ENCODE measurements around the gene RIC1. TPM values are rescaled to one million over a fixed set of nuclear protein-coding genes. Genes with fewer than 3 reads are reported as not detected.
"Not testable (repeated sequence)": the region's sequence is repeated elsewhere in the genome, so short reads cannot be mapped to it uniquely, and the experiment has no call there.

RIC1 gene
- total and polyA plus RNA-seq, 3 experiments from 2014 or later, result 6.3 to 15.0 (median 13.2) TPM

DNA sequence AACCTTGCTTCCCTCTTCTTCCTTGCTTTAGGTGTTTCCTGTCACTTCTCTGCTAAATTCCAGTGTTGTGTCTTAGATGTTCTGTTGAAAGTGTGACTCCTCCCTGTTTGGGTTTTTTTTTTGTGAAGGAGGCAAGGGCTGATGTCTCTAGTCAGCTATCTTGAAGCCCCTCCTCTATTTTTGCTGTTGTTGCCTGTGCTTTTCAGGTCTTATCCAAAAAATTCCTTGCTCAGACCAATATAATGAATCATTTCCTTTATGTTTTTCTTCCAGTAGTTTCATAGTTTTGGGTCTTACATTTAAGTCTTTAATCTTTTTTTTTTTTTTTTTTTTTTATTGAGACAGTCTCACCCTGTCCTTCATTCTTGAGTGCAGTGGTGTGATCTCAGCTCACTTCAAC is 22.3 kb downstream of the RIC1 start:
- ChIA-PET CTCF (no interaction called here), POLR2A (no interaction called here)
- Histone ChIP-seq H3K27me3 (ENCODE audit: insufficient read depth, low read length, poor library complexity, severe bottlenecking) (no peaks in the 10 kb centered on the region), H3K4me1 (ENCODE audit: insufficient read depth, low read length) (no peaks in the 10 kb centered on the region), H3K27ac (ENCODE audit: low read depth, low read length) (no peak overlapping the region), H3K4me3 (ENCODE audit: low read length) (no peak overlapping the region), H3K9me3 (ENCODE audit: low read length) (peaks cover 31% of the 10 kb centered on the region), H3K36me3 (ENCODE audit: insufficient read depth, low read length) (no peaks in the 10 kb centered on the region)
- H3K27ac Mint-ChIP-seq, result peak overlapping the region in 1 of 8 donors; percentile 77
- no peak for DNase-seq
- H3K4me3 Mint-ChIP-seq, result no peak overlapping the region
- peaks cover 20 to 75% (median 46%) of the 10 kb centered on the region in 3 donors for H3K36me3 Mint-ChIP-seq
- no peaks in the 10 kb centered on the region for H3K27me3 Mint-ChIP-seq
- H3K4me1 Mint-ChIP-seq, result peaks cover 24 to 56% (median 45%) of the 10 kb centered on the region in 3 donors
- H3K9me3 Mint-ChIP-seq, result peaks cover 45 to 70% (median 60%) of the 10 kb centered on the region in 5 donors

DNA sequence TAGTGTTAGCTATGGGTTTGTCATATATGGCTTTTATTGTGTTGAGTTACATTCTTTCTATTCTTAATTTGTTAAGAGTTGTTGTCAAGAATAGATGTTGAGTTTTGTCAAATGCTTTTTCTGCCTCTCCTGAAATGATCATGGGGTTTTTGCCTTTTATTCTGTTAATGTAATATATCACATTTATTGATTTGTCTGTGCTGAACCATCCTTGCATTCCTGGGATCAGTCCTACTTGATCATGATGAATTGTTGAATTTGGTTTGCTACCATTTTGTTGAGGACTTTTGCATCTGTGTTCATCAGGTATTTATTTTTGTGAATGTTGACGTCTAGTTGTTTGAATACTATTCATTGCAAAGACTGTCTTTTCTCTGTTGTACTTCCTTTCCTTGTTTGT is 23.9 kb downstream of the RIC1 start:
- CTCF ChIA-PET, result no interaction called here
- peaks cover 22 to 68% (median 46%) of the 10 kb centered on the region in 3 donors for H3K36me3 Mint-ChIP-seq
- no peak for DNase-seq

DNA sequence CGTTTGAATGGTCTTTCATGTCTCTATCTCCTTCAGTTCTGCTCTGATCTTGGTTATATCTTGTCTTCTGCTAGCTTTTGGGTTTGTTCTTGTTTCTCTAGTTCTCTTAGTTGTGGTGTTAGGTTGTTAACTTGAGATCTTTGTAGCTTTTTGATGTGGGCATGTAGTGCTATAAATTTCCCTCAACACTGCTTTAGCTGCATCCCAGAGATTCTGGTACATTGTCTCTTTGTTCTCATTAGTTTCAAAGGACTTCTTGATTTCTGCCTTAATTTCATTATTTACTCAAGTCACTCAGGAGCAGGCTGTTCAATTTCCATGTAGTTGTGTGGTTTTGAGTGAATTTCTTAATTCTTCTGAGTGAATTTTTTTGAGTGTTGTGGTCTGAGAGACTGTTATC is 33.9 kb downstream of the RIC1 start:
- POLR2A ChIA-PET; CTCF ChIA-PET; H3K4me3 ChIP-seq (ENCODE audit: low read length); H3K9me3 ChIP-seq (ENCODE audit: low read length); H3K27ac ChIP-seq (ENCODE audit: low read depth, low read length); H3K36me3 ChIP-seq (ENCODE audit: insufficient read depth, low read length); H3K27me3 ChIP-seq (ENCODE audit: insufficient read depth, low read length, poor library complexity, severe bottlenecking); DNase-seq; H3K27me3 Mint-ChIP-seq: not testable (repeated sequence)
- Mint-ChIP-seq H3K4me1 (peaks cover 50 to 71% (median 51%) of the 10 kb centered on the region in 3 donors), H3K9me3 (peaks cover 21 to 45% (median 26%) of the 10 kb centered on the region in 5 donors), H3K27ac (peak overlapping the region in 1 of 8 donors; percentile 18), H3K4me3 (peak overlapping the region in 1 of 7 donors; percentile 3), H3K36me3 (peaks cover 24 to 69% (median 60%) of the 10 kb centered on the region in 3 donors)
- peaks cover 13% of the 10 kb centered on the region for H3K4me1 ChIP-seq (ENCODE audit: insufficient read depth, low read length)

More for the DNA sequence above, 23.9 kb downstream of the RIC1 start:
- Histone ChIP-seq H3K36me3 (ENCODE audit: insufficient read depth, low read length) (peaks cover 4% of the 10 kb centered on the region), H3K9me3 (ENCODE audit: low read length) (peaks cover 31% of the 10 kb centered on the region), H3K27me3 (ENCODE audit: insufficient read depth, low read length, poor library complexity, severe bottlenecking) (no peaks in the 10 kb centered on the region), H3K27ac (ENCODE audit: low read depth, low read length) (no peak overlapping the region), H3K4me3 (ENCODE audit: low read length) (no peak overlapping the region), H3K4me1 (ENCODE audit: insufficient read depth, low read length) (no peaks in the 10 kb centered on the region)
- H3K27ac Mint-ChIP-seq, result no peak overlapping the region
- no peak overlapping the region for H3K4me3 Mint-ChIP-seq
- POLR2A ChIA-PET, result no interaction called here
- peaks cover 25 to 52% (median 43%) of the 10 kb centered on the region in 3 donors for H3K4me1 Mint-ChIP-seq
- no peaks in the 10 kb centered on the region for H3K27me3 Mint-ChIP-seq
- peaks cover 34 to 61% (median 53%) of the 10 kb centered on the region in 5 donors for H3K9me3 Mint-ChIP-seq

DNA sequence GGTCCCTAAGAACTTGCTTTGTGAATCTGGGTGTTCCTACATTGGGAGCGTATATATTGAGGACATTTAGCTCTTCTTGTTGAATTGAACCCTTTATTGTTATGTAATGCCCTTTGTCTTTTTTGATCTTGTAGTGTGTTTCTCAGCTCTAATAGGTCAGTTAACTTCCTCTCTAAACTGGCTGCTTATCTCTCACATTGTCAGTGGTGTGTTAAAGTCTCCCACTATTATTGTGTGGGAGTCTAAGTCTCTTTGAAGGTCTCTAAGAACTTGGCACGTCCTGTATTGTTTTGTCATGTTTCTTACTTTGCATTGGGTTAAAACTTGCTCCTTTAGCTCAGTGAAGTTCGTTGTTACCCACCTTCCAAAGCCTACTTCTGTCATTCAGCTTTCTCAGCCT is 36.2 kb downstream of the RIC1 start:
- peaks cover 13% of the 10 kb centered on the region for H3K4me1 ChIP-seq (ENCODE audit: insufficient read depth, low read length)
- peaks cover 6% of the 10 kb centered on the region for H3K9me3 ChIP-seq (ENCODE audit: low read length)
- no peaks in the 10 kb centered on the region for H3K27me3 ChIP-seq (ENCODE audit: insufficient read depth, low read length, poor library complexity, severe bottlenecking)
- CTCF ChIA-PET, result no interaction called here
- Mint-ChIP-seq H3K27ac (peak overlapping the region in 2 of 8 donors; percentile 24 to 59), H3K27me3 (no peaks in the 10 kb centered on the region), H3K4me1 (peaks cover 58 to 72% (median 64%) of the 10 kb centered on the region in 3 donors), H3K9me3 (peaks cover 21 to 41% (median 26%) of the 10 kb centered on the region in 5 donors), H3K4me3 (peak overlapping the region in 1 of 7 donors; percentile 35), H3K36me3 (peaks cover 20 to 57% (median 45%) of the 10 kb centered on the region in 3 donors)
- H3K4me3 ChIP-seq (ENCODE audit: low read length), result no peak overlapping the region
- H3K27ac ChIP-seq (ENCODE audit: low read depth, low read length), result no peak overlapping the region
- DNase-seq, result no peak
- POLR2A ChIA-PET, result no interaction called here
- no peaks in the 10 kb centered on the region for H3K36me3 ChIP-seq (ENCODE audit: insufficient read depth, low read length)

DNA sequence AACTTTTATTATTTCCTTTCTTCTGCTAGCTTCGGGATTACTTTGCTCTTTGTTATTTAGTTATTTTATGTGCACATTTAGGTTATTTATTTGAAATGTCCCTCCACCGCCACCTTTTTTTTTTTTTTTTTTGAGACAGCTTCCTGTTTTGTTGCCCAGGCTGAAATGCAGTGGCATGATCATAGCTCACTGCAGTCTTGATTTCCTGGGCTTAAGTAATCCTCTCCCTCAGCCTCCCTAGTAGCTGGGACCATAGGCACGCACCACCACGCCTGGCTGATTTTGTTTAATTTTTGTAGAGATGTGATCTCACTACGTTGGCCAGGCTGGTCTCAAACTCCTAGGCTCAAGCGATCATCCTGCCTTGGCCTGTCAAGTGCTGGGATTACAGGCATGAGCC is 38.5 kb downstream of the RIC1 start:
- H3K4me3 Mint-ChIP-seq, result no peak overlapping the region
- no peak overlapping the region for H3K27ac Mint-ChIP-seq
- peaks cover 60 to 74% (median 72%) of the 10 kb centered on the region in 3 donors for H3K4me1 Mint-ChIP-seq
- Histone ChIP-seq H3K36me3 (ENCODE audit: insufficient read depth, low read length) (no peaks in the 10 kb centered on the region), H3K4me3 (ENCODE audit: low read length) (no peak overlapping the region), H3K9me3 (ENCODE audit: low read length) (peaks cover 6% of the 10 kb centered on the region), H3K4me1 (ENCODE audit: insufficient read depth, low read length) (peaks cover 23% of the 10 kb centered on the region), H3K27me3 (ENCODE audit: insufficient read depth, low read length, poor library complexity, severe bottlenecking) (no peaks in the 10 kb centered on the region), H3K27ac (ENCODE audit: low read depth, low read length) (no peak overlapping the region)
- ChIA-PET CTCF (no interaction called here), POLR2A (no interaction called here)
- no peak for DNase-seq
- H3K27me3 Mint-ChIP-seq, result no peaks in the 10 kb centered on the region
- peaks cover 12 to 34% (median 23%) of the 10 kb centered on the region in 3 donors for H3K36me3 Mint-ChIP-seq
- H3K9me3 Mint-ChIP-seq, result peaks cover 10 to 25% (median 18%) of the 10 kb centered on the region in 5 donors

DNA sequence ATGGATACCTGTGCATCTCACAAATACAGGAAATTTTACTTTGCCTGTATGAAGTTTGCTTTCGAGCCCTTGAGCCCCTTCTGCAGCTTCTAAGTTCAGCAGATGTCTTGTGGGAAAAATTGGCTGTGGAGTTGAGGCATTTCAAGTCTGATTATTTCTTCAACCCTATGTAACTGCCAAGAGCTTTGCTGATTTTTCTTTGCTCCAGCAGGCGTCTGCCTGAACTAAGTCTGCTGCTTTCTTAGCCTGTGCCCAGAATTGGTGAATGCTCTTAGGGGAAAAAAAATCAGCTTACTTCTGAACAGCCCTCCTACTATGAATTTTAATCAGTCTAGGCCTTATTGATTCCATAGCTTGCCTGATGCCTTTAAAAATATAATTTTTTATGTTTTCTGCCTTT is 41.2 kb downstream of the RIC1 start:
- Mint-ChIP-seq H3K27me3 (no peaks in the 10 kb centered on the region), H3K27ac (no peak overlapping the region), H3K9me3 (peaks cover 0 to 3% (median 0%) of the 10 kb centered on the region in 5 donors), H3K4me1 (peaks cover 47 to 63% (median 58%) of the 10 kb centered on the region in 3 donors), H3K36me3 (peaks cover 1 to 13% (median 7%) of the 10 kb centered on the region in 3 donors), H3K4me3 (no peak overlapping the region)
- CTCF ChIA-PET, result no interaction called here
- H3K4me1 ChIP-seq (ENCODE audit: insufficient read depth, low read length), result peaks cover 24% of the 10 kb centered on the region
- no peaks in the 10 kb centered on the region for H3K36me3 ChIP-seq (ENCODE audit: insufficient read depth, low read length)
- no peak overlapping the region for H3K27ac ChIP-seq (ENCODE audit: low read depth, low read length)
- H3K27me3 ChIP-seq (ENCODE audit: insufficient read depth, low read length, poor library complexity, severe bottlenecking), result no peaks in the 10 kb centered on the region
- no peaks in the 10 kb centered on the region for H3K9me3 ChIP-seq (ENCODE audit: low read length)
- DNase-seq, result no peak
- no peak overlapping the region for H3K4me3 ChIP-seq (ENCODE audit: low read length)
- POLR2A ChIA-PET, result no interaction called here

DNA sequence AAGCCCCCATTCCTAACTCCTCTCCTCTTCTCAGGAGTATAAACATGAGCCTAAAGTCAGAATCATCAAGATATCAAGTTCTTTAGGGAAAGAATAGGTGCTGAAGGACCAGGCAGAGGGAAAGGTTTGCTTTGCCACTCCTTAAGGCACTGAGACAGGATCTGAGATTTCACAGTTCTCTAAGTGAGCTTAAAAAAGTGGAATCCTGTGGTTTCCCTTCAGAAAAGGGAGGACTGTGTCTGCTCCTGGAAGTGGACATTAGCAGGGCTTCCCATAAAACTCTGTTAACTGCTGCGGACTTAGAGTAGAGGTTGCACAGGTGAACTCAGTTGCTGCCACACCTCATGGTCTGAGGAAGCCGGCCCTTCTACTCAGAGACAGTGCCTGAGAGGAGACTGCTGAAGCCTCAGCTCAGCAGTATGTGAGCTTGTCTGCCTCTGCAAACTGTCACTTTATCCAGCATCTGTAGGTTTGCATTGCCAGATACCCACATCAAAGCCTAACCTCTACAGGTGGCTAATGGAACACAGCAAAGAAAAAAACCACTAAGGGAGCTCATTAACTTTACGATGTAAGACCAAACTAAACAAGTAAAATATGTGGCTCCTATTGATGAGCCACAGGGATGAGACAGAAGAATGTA is 42.9 kb downstream of the RIC1 start:
- Histone ChIP-seq H3K9me3 (ENCODE audit: low read length) (no peaks in the 10 kb centered on the region), H3K4me1 (ENCODE audit: insufficient read depth, low read length) (peaks cover 15% of the 10 kb centered on the region), H3K4me3 (ENCODE audit: low read length) (no peak overlapping the region), H3K27ac (ENCODE audit: low read depth, low read length) (no peak overlapping the region), H3K36me3 (ENCODE audit: insufficient read depth, low read length) (no peaks in the 10 kb centered on the region), H3K27me3 (ENCODE audit: insufficient read depth, low read length, poor library complexity, severe bottlenecking) (no peaks in the 10 kb centered on the region)
- POLR2A ChIA-PET, result interaction anchor here (0.6 kb wide), 1 partner anchor 44 kb away, joined by 4 read pairs; no protein-coding TSS in a partner anchor
- Mint-ChIP-seq H3K4me1 (peaks cover 35 to 48% (median 42%) of the 10 kb centered on the region in 3 donors), H3K27me3 (no peaks in the 10 kb centered on the region), H3K36me3 (peaks cover 1 to 9% (median 1%) of the 10 kb centered on the region in 3 donors), H3K4me3 (peak overlapping the region in 3 of 7 donors; percentile 8 to 32 (median 18)), H3K27ac (peak overlapping the region in 7 of 8 donors; percentile 0 to 58 (median 28)), H3K9me3 (peaks cover 0 to 4% (median 0%) of the 10 kb centered on the region in 5 donors)
- CTCF ChIA-PET, result interaction anchor here (1.0 kb wide), 1 partner anchor 71 kb away, joined by 5 read pairs; no protein-coding TSS in a partner anchor
- peak in 2 of 5 donors; percentile 39 to 55 for DNase-seq

DNA sequence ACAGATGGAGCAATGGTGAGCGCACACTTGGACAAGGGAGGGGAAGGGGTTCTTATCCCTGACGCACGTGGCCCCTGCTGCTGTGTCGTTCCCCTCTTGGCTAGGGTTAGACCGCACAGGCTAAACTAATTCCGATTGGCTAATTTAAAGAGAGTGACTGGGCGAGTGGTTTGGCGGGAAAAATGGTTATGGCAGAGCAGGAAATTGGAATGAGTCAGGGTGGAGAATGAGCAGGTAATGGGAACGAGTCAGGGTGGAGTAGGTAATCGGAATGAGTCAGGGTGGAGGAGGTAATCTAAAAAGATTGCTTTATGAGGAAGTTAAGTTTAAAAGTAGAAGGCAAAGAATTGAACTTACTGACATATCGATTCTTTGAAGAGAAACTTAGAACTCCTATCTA is 46.1 kb downstream of the RIC1 start:
- H3K4me3 ChIP-seq (ENCODE audit: low read length); H3K9me3 ChIP-seq (ENCODE audit: low read length); CTCF ChIA-PET; H3K27me3 Mint-ChIP-seq; H3K27me3 ChIP-seq (ENCODE audit: insufficient read depth, low read length, poor library complexity, severe bottlenecking); H3K27ac Mint-ChIP-seq; DNase-seq; H3K27ac ChIP-seq (ENCODE audit: low read depth, low read length); H3K4me3 Mint-ChIP-seq; H3K9me3 Mint-ChIP-seq; H3K36me3 ChIP-seq (ENCODE audit: insufficient read depth, low read length); POLR2A ChIA-PET: not testable (repeated sequence)
- peaks cover 15% of the 10 kb centered on the region for H3K4me1 ChIP-seq (ENCODE audit: insufficient read depth, low read length)
- peaks cover 18 to 30% (median 21%) of the 10 kb centered on the region in 3 donors for H3K4me1 Mint-ChIP-seq
- peaks cover 1 to 19% (median 3%) of the 10 kb centered on the region in 3 donors for H3K36me3 Mint-ChIP-seq

Data from CD8-positive, alpha-beta memory T cell (primary cell).